Upper lobe of left lung (tissue), 6 donors: ENCODE measurements around the gene GALK2. TPM values are rescaled to one million over a fixed set of nuclear protein-coding genes. Genes with fewer than 3 reads are reported as not detected.

ENCODE experiments used
- ATAC-seq, 2 donors: fragments of 200-7000 bp; cut with Tn5 transposase; one replicate each; pipeline ENCODE4 v1.9.1; 2022; ENCODE audit warnings: mild to moderate bottlenecking in 2 of 2, moderate library complexity in 2 of 2; ENCODE audit not compliant: low FRiP score in 2 of 2
- DNase-seq, 2 donors: peaks; one replicate each; pipeline ENCODE4 v3.0.0-alpha.2; 2019 to 2020
- H3K27ac ChIP-seq, 4 donors: fragments of 200-600 bp; sonication (generic); one replicate each; pipeline ENCODE4 v1.5.1; 2016 to 2019
- H3K27me3 ChIP-seq, 4 donors: fragments of 200-600 bp; sonication (generic); one replicate each; pipeline ENCODE4 v1.5.1; 2017 to 2019
- H3K36me3 ChIP-seq, 4 donors: fragments of 200-600 bp; sonication (generic); one replicate each; pipeline ENCODE4 v1.5.1; 2016 to 2019
- H3K4me1 ChIP-seq, 4 donors: fragments of 200-600 bp; sonication (generic); one replicate each; pipeline ENCODE4 v1.5.1; 2018 to 2019
- H3K4me3 ChIP-seq, 4 donors: fragments of 200-600 bp; sonication (generic); one replicate each; pipeline ENCODE4 v1.5.1; 2017 to 2019; ENCODE audit warnings: mild to moderate bottlenecking in 2 of 4, moderate library complexity in 1 of 4
- H3K9me3 ChIP-seq, 4 donors: fragments of 200-600 bp; sonication (generic); one replicate each; pipeline ENCODE4 v1.5.1; 2018 to 2019
- EP300 ChIP-seq, 4 donors: sonication (generic); formaldehyde crosslinking; IDR thresholded peaks; one replicate each; pipeline ENCODE4 v1.5.1; 2017; ENCODE audit warnings: antibody characterized with exemption in 4 of 4, control low read depth in 2 of 4
- POLR2A ChIP-seq, 4 donors: fragments of 450-650 bp; IDR thresholded peaks; one replicate each; pipeline ENCODE4 v1.5.1; 2016 to 2017; ENCODE audit warnings: antibody characterized with exemption in 4 of 4, mild to moderate bottlenecking in 2 of 4
- POLR2AphosphoS5 ChIP-seq, 2 donors: sonication (generic); formaldehyde crosslinking; IDR thresholded peaks; one replicate each; pipeline ENCODE4 v1.5.1; 2017; ENCODE audit warnings: antibody characterized with exemption in 2 of 2
- WGBS, 2 donors: methylation state at CpG; one replicate each; pipeline ENCODE4 v1.1.5; 2017 to 2018; 5-methylcytosine and 5-hydroxymethylcytosine counted together
- total RNA-seq, 6 donors: library from RNA; depleted of rRNA in 4 of 6; stranded (reverse); fragments of >200 nt in 4 of 6; gene quantifications; one replicate each; pipeline versions ENCODE4 v1.1.0 to v1.2.1, GENCODE V29; 2016 to 2021
- TF ChIP-seq, protein P1 (sequence below), 6 experiments: fragments of 450-650 bp in 4 of 6; fragments of 200-600 bp in 2 of 6; sonication (generic) in 2 of 6; IDR thresholded peaks; one replicate each; pipeline ENCODE4 v1.5.1; 2016 to 2019; ENCODE audit warnings: antibody characterized with exemption in 6 of 6
- donor health status: DM: no; HTN: no; CAD: no; lungs with moderate emphysema.
- donor health status: DM: no; HTN: yes; CAD: no; lungs with severe emphysema.

GALK2 gene
- total RNA-seq: 10 to 100 TPM; 14.2 to 63.9 (median 40.7) TPM

DNA sequence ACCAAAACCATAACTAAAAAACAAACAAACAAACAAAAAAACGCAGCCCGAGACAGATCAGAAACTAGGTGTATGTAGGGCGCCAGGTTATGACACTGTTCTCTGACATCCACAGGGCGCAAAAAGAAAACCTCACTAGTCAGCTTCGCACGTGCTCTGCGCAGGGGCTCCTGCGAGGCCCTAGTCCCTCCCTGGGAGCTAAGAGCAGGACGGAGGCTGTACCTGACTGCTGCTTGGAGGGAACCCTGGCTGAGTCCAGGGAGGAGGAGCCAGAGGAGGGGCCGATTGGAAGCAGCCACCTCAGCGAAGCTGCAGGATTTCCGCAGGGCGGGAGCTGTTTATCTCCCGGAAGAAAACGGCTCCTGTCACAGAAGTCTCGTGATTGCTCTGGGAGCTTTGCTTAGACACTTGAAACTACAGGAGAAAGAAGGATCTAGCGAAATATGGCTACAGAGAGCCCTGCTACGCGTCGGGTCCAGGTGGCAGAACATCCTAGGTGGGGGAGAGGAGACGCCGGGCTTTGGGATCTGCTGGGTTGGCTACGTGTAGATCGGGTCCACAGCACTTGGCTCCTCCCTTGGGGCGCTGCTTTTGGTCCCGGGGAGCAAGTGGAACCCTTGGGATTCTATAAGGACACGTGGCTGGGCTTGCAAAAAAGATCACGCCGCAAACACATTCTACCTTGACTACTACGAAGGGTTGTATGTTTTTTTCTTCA, at the start of gene GALK2:
Gene GALK2, plus strand, starts transcription at position 368 of the 718 bp plus-strand sequence. Its CDS starts 76 bp downstream, at position 444.
- Histone ChIP-seq H3K36me3 (no peaks in the 10 kb centered on the region), H3K4me3 (peak within 1 kb of the TSS; percentile 52 to 73 (median 62)), H3K27me3 (no peaks in the 10 kb centered on the region), H3K4me1 (peaks cover 12 to 25% (median 20%) of the 10 kb centered on the region in 4 donors), H3K9me3 (no peaks in the 10 kb centered on the region), H3K27ac (peak within 1 kb of the TSS; percentile 85 to 88 (median 86))
- 2% methylated on average over 27 to 30 of the region's 30 CpGs for WGBS, 2 donors
- TF ChIP-seq POLR2AphosphoS5 (IDR thresholded peaks at IDR 0.05): peak; percentile 35 to 81
- peak in 1 of 4 donors; percentile 5 for TF ChIP-seq EP300 (IDR thresholded peaks at IDR 0.05)
- peak in 3 of 4 donors; percentile 30 to 67 (median 58) for TF ChIP-seq POLR2A (IDR thresholded peaks at IDR 0.05)
- TF ChIP-seq, protein P1, sequence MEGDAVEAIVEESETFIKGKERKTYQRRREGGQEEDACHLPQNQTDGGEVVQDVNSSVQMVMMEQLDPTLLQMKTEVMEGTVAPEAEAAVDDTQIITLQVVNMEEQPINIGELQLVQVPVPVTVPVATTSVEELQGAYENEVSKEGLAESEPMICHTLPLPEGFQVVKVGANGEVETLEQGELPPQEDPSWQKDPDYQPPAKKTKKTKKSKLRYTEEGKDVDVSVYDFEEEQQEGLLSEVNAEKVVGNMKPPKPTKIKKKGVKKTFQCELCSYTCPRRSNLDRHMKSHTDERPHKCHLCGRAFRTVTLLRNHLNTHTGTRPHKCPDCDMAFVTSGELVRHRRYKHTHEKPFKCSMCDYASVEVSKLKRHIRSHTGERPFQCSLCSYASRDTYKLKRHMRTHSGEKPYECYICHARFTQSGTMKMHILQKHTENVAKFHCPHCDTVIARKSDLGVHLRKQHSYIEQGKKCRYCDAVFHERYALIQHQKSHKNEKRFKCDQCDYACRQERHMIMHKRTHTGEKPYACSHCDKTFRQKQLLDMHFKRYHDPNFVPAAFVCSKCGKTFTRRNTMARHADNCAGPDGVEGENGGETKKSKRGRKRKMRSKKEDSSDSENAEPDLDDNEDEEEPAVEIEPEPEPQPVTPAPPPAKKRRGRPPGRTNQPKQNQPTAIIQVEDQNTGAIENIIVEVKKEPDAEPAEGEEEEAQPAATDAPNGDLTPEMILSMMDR (IDR thresholded peaks at IDR 0.05): no peak
- ATAC-seq: peak; percentile 98 to 99
- DNase-seq: peak; percentile 58 to 96

DNA sequence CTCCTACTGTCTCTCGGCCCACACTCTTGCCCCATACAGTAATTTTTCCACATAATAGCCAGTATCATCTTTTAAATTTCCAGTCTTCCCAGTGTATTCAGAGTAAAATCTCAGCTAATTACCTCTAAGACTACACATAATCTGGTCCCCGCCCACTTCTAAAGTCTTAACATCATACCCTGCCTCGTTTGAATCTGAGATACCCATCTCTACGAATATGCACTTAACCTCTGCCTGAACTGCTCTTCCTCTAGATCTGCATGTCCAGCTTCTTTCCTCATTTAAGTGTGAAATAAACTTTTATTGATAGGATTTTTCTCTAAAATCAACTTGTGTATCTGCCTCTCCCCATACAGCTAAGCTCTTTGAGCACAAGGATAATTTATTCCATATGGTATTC, 49.2 kb upstream of the GALK2 start:
- DNase-seq (no peak), ATAC-seq (no peak)
- Histone ChIP-seq H3K36me3 (peaks cover 0 to 8% (median 0%) of the 10 kb centered on the region in 4 donors), H3K9me3 (no peaks in the 10 kb centered on the region), H3K27me3 (no peaks in the 10 kb centered on the region), H3K27ac (no peak overlapping the region), H3K4me3 (no peak overlapping the region), H3K4me1 (peaks cover 0 to 12% (median 0%) of the 10 kb centered on the region in 4 donors)
- no peak for TF ChIP-seq EP300 (IDR thresholded peaks at IDR 0.05)
- TF ChIP-seq, protein P1 (IDR thresholded peaks at IDR 0.05): no peak
- no peak for TF ChIP-seq POLR2AphosphoS5 (IDR thresholded peaks at IDR 0.05)
- TF ChIP-seq POLR2A (IDR thresholded peaks at IDR 0.05): no peak
- 81 to 85% methylated on average over 4 of the region's 4 CpGs for WGBS, 2 donors

DNA sequence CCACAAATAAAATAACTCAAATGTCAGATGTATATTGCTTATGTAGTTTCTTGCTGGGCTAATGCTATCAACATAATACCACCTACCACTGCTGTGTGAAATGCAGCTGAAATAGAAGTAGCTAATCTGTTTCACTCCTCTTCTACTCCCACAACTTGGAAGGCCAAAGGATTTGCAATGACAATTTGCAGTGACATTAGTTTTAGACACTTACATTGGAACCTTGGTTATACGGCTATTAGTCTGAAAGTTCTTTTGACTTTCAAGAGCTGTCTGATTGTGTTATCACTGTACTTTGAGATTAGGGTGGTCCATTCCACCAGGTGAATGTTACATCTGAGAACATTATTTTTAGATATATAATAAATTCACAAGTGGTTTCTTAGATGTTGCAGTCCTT, 48.1 kb upstream of the GALK2 start:
- TF ChIP-seq POLR2AphosphoS5 (IDR thresholded peaks at IDR 0.05) (no peak), EP300 (IDR thresholded peaks at IDR 0.05) (no peak), POLR2A (IDR thresholded peaks at IDR 0.05) (no peak)
- TF ChIP-seq, protein P1 (IDR thresholded peaks at IDR 0.05): no peak
- Histone ChIP-seq H3K4me3 (no peak overlapping the region), H3K9me3 (no peaks in the 10 kb centered on the region), H3K4me1 (peaks cover 0 to 12% (median 0%) of the 10 kb centered on the region in 4 donors), H3K36me3 (peaks cover 0 to 19% (median 0%) of the 10 kb centered on the region in 4 donors), H3K27me3 (no peaks in the 10 kb centered on the region), H3K27ac (peak overlapping the region in 1 of 4 donors; percentile 8)
- ATAC-seq: no peak
- DNase-seq: no peak
- 53 to 73% methylated on average over 1 of the region's 1 CpG for WGBS, 2 donors

DNA sequence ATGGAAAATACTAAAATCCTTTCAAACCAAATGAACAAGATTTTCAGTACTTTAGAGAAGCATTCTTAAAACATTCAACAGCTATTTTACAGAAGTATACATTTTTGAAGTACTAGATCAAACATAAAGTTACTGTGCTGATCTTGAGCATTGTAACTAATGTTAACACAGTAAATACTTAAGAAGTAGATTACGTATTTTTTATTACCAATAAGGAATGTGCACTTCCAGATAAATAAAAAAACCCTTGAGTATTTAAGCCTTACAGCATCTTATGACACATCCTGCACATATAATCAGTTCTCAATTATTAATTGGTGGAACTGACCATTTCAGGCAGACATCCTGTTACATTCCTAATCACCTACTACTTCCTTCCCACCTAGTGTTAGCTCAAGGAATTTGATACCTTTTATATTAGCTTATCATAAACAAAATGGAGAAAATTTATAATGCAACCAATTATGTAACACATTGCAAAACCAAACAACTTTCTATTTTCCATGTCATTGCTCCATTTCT, 47.4 kb upstream of the GALK2 start:
- Histone ChIP-seq H3K27ac (peak overlapping the region in 1 of 4 donors; percentile 8), H3K4me3 (no peak overlapping the region), H3K27me3 (no peaks in the 10 kb centered on the region), H3K4me1 (peaks cover 0 to 12% (median 0%) of the 10 kb centered on the region in 4 donors), H3K9me3 (no peaks in the 10 kb centered on the region), H3K36me3 (peaks cover 3 to 24% (median 5%) of the 10 kb centered on the region in 4 donors)
- ATAC-seq (no peak), DNase-seq (no peak)
- no peak for TF ChIP-seq POLR2AphosphoS5 (IDR thresholded peaks at IDR 0.05)
- WGBS, 2 donors: 70 to 74% methylated on average over 1 of the region's 1 CpG

DNA sequence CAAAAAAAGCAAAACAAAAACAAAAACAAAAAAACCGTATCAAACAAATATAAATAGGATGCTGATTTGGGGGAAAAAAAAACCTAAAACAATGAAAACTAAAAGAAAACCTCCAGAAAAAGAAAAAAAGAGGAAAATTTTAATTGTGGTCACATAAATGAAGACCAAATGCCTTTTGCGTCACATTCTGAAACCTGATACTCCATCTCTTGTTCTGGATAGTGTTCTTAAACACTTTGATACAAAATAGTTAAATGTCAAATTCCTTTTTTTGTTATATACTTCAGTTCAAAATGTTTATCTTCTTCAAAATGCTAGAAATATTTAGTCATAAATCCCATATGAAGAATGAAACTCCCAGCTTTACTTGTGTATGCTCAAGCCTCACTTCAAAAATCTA, 45.7 kb upstream of the GALK2 start:
- ATAC-seq (no peak), DNase-seq (no peak)
- Histone ChIP-seq H3K9me3 (no peaks in the 10 kb centered on the region), H3K4me1 (peaks cover 0 to 12% (median 0%) of the 10 kb centered on the region in 4 donors), H3K4me3 (no peak overlapping the region), H3K27me3 (no peaks in the 10 kb centered on the region), H3K36me3 (peaks cover 6 to 42% (median 17%) of the 10 kb centered on the region in 4 donors), H3K27ac (no peak overlapping the region)
- WGBS, 2 donors: 67 to 91% methylated on average over 2 of the region's 2 CpGs
- TF ChIP-seq POLR2A (IDR thresholded peaks at IDR 0.05) (no peak), POLR2AphosphoS5 (IDR thresholded peaks at IDR 0.05) (no peak)
